Measurements from ENCODE around the gene SERF2.
"Not testable (repeated sequence)": the region's sequence is repeated elsewhere in the genome, so short reads cannot be mapped to it uniquely, and the experiment has no call there.

SERF2 gene

GRCh38 chr15:43826508-43827341 lies 34.6 kb downstream of the SERF2 start, which contains the start of gene WDR76:
Gene WDR76 (plus strand): TSS chr15:43827002. CDS start chr15:43827033, 31 bp downstream.
- H3K4ac ChIP-seq (ENCODE audit: low read depth in 1 of 2, low read length in 2 of 2), result peak within 1 kb of the TSS in 1 of 2 experiments; percentile 71
- H2BK120ac ChIP-seq (ENCODE audit: low read depth, low read length), result no peak within 1 kb of the TSS
- peak within 1 kb of the TSS; percentile 59 to 90 for H3K4me3 ChIP-seq (ENCODE audit: insufficient read depth in 1 of 2, low read depth in 1 of 2, low read length in 2 of 2)
- H2AFZ ChIP-seq (ENCODE audit: low read depth, low read length), result peak within 1 kb of the TSS; percentile 30
- peaks cover 8% of the 10 kb centered on the region for H3K79me1 ChIP-seq (replicated peaks; ENCODE audit: low read length, poor library complexity, severe bottlenecking)
- no peak within 1 kb of the TSS for H2BK5ac ChIP-seq (ENCODE audit: low read depth, low read length, poor library complexity, severe bottlenecking)
- H3K27ac ChIP-seq (ENCODE audit: low read length, poor library complexity, severe bottlenecking), result no peak within 1 kb of the TSS
- H3K9me3 ChIP-seq (ENCODE audit: control insufficient read depth, low read length), result no peaks in the 10 kb centered on the region
- no peaks in the 10 kb centered on the region for H3K27me3 ChIP-seq (ENCODE audit: control insufficient read depth in 1 of 2, insufficient read depth in 1 of 2, low read length in 2 of 2)
- no peak within 1 kb of the TSS for H2BK12ac ChIP-seq (ENCODE audit: low read length in 2 of 2)
- no peak within 1 kb of the TSS for H3K14ac ChIP-seq (ENCODE audit: low read length in 2 of 2)
- no peak within 1 kb of the TSS for H2BK15ac ChIP-seq (ENCODE audit: low read depth, poor library complexity, severe bottlenecking)
- 10% methylated on average over 46 of the region's 48 CpGs for WGBS
- H2AK5ac ChIP-seq (ENCODE audit: low read length, severe bottlenecking), result no peak within 1 kb of the TSS
- H3K23ac ChIP-seq (ENCODE audit: low read length in 2 of 2), result no peak within 1 kb of the TSS
- H4K8ac ChIP-seq (ENCODE audit: low read length), result peak within 1 kb of the TSS; percentile 61
- peak within 1 kb of the TSS; percentile 85 for H4K91ac ChIP-seq (ENCODE audit: low read length)
- no peaks in the 10 kb centered on the region for H3K36me3 ChIP-seq (ENCODE audit: control insufficient read depth in 1 of 2, insufficient read depth in 2 of 2, low read depth in 1 of 2, low read length in 2 of 2)
- peaks cover 14% of the 10 kb centered on the region for H3K4me1 ChIP-seq (ENCODE audit: control insufficient read depth, insufficient read depth, low read depth, low read length)
- DNase-seq, result peak; percentile 82
- peak within 1 kb of the TSS; percentile 61 for H3K4me2 ChIP-seq (ENCODE audit: low read length, poor library complexity, severe bottlenecking)
- peak within 1 kb of the TSS in 1 of 2 experiments; percentile 54 for H3K18ac ChIP-seq (ENCODE audit: low read depth in 1 of 2, low read length in 2 of 2)
- peak within 1 kb of the TSS; percentile 80 for H3K9ac ChIP-seq (ENCODE audit: low read length)

GRCh38 chr15:43828061-43828657 lies 36.0 kb downstream of the SERF2 start:
- H3K79me1 ChIP-seq (replicated peaks; ENCODE audit: low read length, poor library complexity, severe bottlenecking), result peaks cover 8% of the 10 kb centered on the region
- no peak overlapping the region for H4K8ac ChIP-seq (ENCODE audit: low read length)
- H4K91ac ChIP-seq (ENCODE audit: low read length), result no peak overlapping the region
- H3K4me3 ChIP-seq (ENCODE audit: insufficient read depth in 1 of 2, low read depth in 1 of 2, low read length in 2 of 2), result peak overlapping the region in 1 of 2 experiments; percentile 90
- H2BK5ac ChIP-seq (ENCODE audit: low read depth, low read length, poor library complexity, severe bottlenecking), result no peak overlapping the region
- no peak overlapping the region for H2AFZ ChIP-seq (ENCODE audit: low read depth, low read length)
- peaks cover 11% of the 10 kb centered on the region for H3K4me1 ChIP-seq (ENCODE audit: control insufficient read depth, insufficient read depth, low read depth, low read length)
- no peak overlapping the region for H3K27ac ChIP-seq (ENCODE audit: low read length, poor library complexity, severe bottlenecking)
- no peak overlapping the region for H2BK15ac ChIP-seq (ENCODE audit: low read depth, poor library complexity, severe bottlenecking)
- H3K27me3 ChIP-seq (ENCODE audit: control insufficient read depth in 1 of 2, insufficient read depth in 1 of 2, low read length in 2 of 2), result no peaks in the 10 kb centered on the region
- WGBS, result 81% methylated on average over 4 of the region's 6 CpGs
- no peak overlapping the region for H2BK12ac ChIP-seq (ENCODE audit: low read length in 2 of 2)
- H3K9me3 ChIP-seq (ENCODE audit: control insufficient read depth, low read length), result no peaks in the 10 kb centered on the region
- no peak overlapping the region for H3K4ac ChIP-seq (ENCODE audit: low read depth in 1 of 2, low read length in 2 of 2)
- H3K14ac ChIP-seq (ENCODE audit: low read length in 2 of 2), result no peak overlapping the region
- DNase-seq, result peak; percentile 31
- no peak overlapping the region for H3K18ac ChIP-seq (ENCODE audit: low read depth in 1 of 2, low read length in 2 of 2)
- no peak overlapping the region for H3K4me2 ChIP-seq (ENCODE audit: low read length, poor library complexity, severe bottlenecking)
- no peak overlapping the region for H3K23ac ChIP-seq (ENCODE audit: low read length in 2 of 2)
- no peaks in the 10 kb centered on the region for H3K36me3 ChIP-seq (ENCODE audit: control insufficient read depth in 1 of 2, insufficient read depth in 2 of 2, low read depth in 1 of 2, low read length in 2 of 2)
- H2AK5ac ChIP-seq (ENCODE audit: low read length, severe bottlenecking), result no peak overlapping the region
- no peak overlapping the region for H2BK120ac ChIP-seq (ENCODE audit: low read depth, low read length)
- H3K9ac ChIP-seq (ENCODE audit: low read length), result peak overlapping the region; percentile 80

- not testable (repeated sequence) for H3K36me3 ChIP-seq (ENCODE audit: control insufficient read depth in 1 of 2, insufficient read depth in 2 of 2, low read depth in 1 of 2, low read length in 2 of 2); H3K4ac ChIP-seq (ENCODE audit: low read depth in 1 of 2, low read length in 2 of 2); H2AK5ac ChIP-seq (ENCODE audit: low read length, severe bottlenecking); H3K9ac ChIP-seq (ENCODE audit: low read length); H2BK12ac ChIP-seq (ENCODE audit: low read length in 2 of 2); H2BK5ac ChIP-seq (ENCODE audit: low read depth, low read length, poor library complexity, severe bottlenecking); H3K4me3 ChIP-seq (ENCODE audit: insufficient read depth in 1 of 2, low read depth in 1 of 2, low read length in 2 of 2); H3K27me3 ChIP-seq (ENCODE audit: control insufficient read depth in 1 of 2, insufficient read depth in 1 of 2, low read length in 2 of 2); H3K79me1 ChIP-seq (replicated peaks; ENCODE audit: low read length, poor library complexity, severe bottlenecking); H3K14ac ChIP-seq (ENCODE audit: low read length in 2 of 2); H4K91ac ChIP-seq (ENCODE audit: low read length); H2BK15ac ChIP-seq (ENCODE audit: low read depth, poor library complexity, severe bottlenecking); H4K8ac ChIP-seq (ENCODE audit: low read length); H2BK120ac ChIP-seq (ENCODE audit: low read depth, low read length); H3K4me1 ChIP-seq (ENCODE audit: control insufficient read depth, insufficient read depth, low read depth, low read length); H3K9me3 ChIP-seq (ENCODE audit: control insufficient read depth, low read length); DNase-seq; H3K23ac ChIP-seq (ENCODE audit: low read length in 2 of 2); H2AFZ ChIP-seq (ENCODE audit: low read depth, low read length); H3K4me2 ChIP-seq (ENCODE audit: low read length, poor library complexity, severe bottlenecking); H3K18ac ChIP-seq (ENCODE audit: low read depth in 1 of 2, low read length in 2 of 2); H3K27ac ChIP-seq (ENCODE audit: low read length, poor library complexity, severe bottlenecking)
- 96% methylated on average over 9 of the region's 9 CpGs for WGBS
Measured at GRCh38 chr15:43829951-43830540, 37.9 kb downstream of the SERF2 start.

GRCh38 chr15:43830691-43831275 lies 38.7 kb downstream of the SERF2 start:
- H3K9ac ChIP-seq (ENCODE audit: low read length); H3K27me3 ChIP-seq (ENCODE audit: control insufficient read depth in 1 of 2, insufficient read depth in 1 of 2, low read length in 2 of 2); H4K8ac ChIP-seq (ENCODE audit: low read length); H2AK5ac ChIP-seq (ENCODE audit: low read length, severe bottlenecking); H3K4me2 ChIP-seq (ENCODE audit: low read length, poor library complexity, severe bottlenecking); H2BK5ac ChIP-seq (ENCODE audit: low read depth, low read length, poor library complexity, severe bottlenecking); H3K18ac ChIP-seq (ENCODE audit: low read depth in 1 of 2, low read length in 2 of 2); H3K14ac ChIP-seq (ENCODE audit: low read length in 2 of 2); H2AFZ ChIP-seq (ENCODE audit: low read depth, low read length); H3K27ac ChIP-seq (ENCODE audit: low read length, poor library complexity, severe bottlenecking); H3K36me3 ChIP-seq (ENCODE audit: control insufficient read depth in 1 of 2, insufficient read depth in 2 of 2, low read depth in 1 of 2, low read length in 2 of 2); H3K4me1 ChIP-seq (ENCODE audit: control insufficient read depth, insufficient read depth, low read depth, low read length); H3K9me3 ChIP-seq (ENCODE audit: control insufficient read depth, low read length); H2BK15ac ChIP-seq (ENCODE audit: low read depth, poor library complexity, severe bottlenecking); H3K4me3 ChIP-seq (ENCODE audit: insufficient read depth in 1 of 2, low read depth in 1 of 2, low read length in 2 of 2); H2BK12ac ChIP-seq (ENCODE audit: low read length in 2 of 2); H3K23ac ChIP-seq (ENCODE audit: low read length in 2 of 2); DNase-seq; H3K4ac ChIP-seq (ENCODE audit: low read depth in 1 of 2, low read length in 2 of 2); H2BK120ac ChIP-seq (ENCODE audit: low read depth, low read length); H3K79me1 ChIP-seq (replicated peaks; ENCODE audit: low read length, poor library complexity, severe bottlenecking); H4K91ac ChIP-seq (ENCODE audit: low read length): not testable (repeated sequence)
- WGBS, result 98% methylated on average over 6 of the region's 9 CpGs
